Measurements from ENCODE around the gene CALCB.
A peak's percentile ranks its signal among the peaks of the same experiment; 100 is the strongest.

The CALCB gene

DNA sequence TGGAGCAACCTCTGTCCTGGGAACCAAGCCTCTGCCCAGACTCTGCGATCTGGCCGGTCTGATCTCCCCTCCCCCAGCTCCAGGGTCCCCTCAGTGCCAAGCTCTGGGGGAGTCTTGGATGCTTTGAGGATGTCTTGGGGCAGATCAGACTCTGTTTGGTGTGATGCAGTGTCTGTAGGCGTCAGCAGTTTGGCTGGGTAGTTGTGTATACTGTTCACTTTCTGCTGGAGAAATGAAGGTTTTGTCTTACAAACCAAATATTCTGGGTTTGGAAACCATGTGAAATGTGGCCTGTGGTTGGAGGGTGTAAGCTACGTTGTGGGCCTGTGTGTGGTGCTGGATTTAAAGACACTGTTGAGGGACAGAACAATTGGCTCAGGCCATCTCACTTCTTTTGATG is 46.0 kb downstream of the CALCB start:
- Mint-ChIP-seq H3K4me1 (ENCODE audit: low read depth) (peaks cover 48% of the 10 kb centered on the region), H3K27ac (peak overlapping the region; percentile 89), H3K4me3 (peak overlapping the region; percentile 17), H3K9me3 (peaks cover 3% of the 10 kb centered on the region), H3K36me3 (ENCODE audit: low read depth) (peaks cover 5% of the 10 kb centered on the region), H3K27me3 (ENCODE audit: low read depth) (peaks cover 45% of the 10 kb centered on the region)

DNA sequence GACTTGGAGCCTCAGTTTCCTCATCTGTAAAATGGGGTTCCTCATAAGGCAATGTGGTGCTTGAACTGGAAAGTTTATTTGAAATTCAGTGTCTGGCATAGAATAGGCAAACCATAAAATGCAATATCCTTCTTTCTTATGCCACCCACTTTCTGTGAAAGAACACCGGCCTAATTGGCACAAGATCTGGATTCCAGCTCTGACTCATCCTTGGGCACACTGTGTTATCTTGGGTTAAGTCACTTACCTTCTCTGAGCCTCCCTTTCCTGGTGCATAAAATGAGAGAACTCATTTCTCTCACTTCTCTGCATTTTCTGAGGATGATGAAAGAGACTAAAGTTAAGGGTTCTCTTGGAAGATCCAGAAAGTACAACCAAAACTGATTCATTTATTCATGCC is 46.4 kb downstream of the CALCB start:
- H3K27ac Mint-ChIP-seq = peak overlapping the region; percentile 89
- peaks cover 5% of the 10 kb centered on the region for H3K36me3 Mint-ChIP-seq (ENCODE audit: low read depth)
- H3K4me1 Mint-ChIP-seq (ENCODE audit: low read depth) = peaks cover 47% of the 10 kb centered on the region
- peaks cover 3% of the 10 kb centered on the region for H3K9me3 Mint-ChIP-seq
- peaks cover 48% of the 10 kb centered on the region for H3K27me3 Mint-ChIP-seq (ENCODE audit: low read depth)
- peak overlapping the region; percentile 17 for H3K4me3 Mint-ChIP-seq

DNA sequence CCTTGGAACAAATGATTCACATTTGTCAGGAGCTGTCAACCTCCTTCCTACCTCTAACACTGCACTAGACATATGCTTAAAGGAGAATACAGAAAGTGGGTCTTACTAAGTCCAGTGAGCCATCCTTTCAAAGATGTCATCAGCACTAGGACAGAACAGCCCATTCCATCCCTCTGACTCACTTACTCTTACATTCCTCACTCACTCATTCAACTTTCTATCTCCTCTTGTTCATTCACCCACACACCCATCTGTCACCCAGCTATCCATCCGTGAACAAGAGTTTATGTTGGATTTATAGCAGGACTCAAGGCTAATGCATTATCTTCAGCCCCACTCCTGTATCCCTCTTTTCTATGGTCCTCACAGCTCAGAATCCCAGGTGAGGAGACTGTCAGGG is 50.5 kb downstream of the CALCB start:
- Mint-ChIP-seq H3K4me3 (no peak overlapping the region), H3K27ac (no peak overlapping the region), H3K27me3 (ENCODE audit: low read depth) (peaks cover 54% of the 10 kb centered on the region), H3K9me3 (peaks cover 3% of the 10 kb centered on the region), H3K4me1 (ENCODE audit: low read depth) (peaks cover 17% of the 10 kb centered on the region), H3K36me3 (ENCODE audit: low read depth) (peaks cover 6% of the 10 kb centered on the region)

DNA sequence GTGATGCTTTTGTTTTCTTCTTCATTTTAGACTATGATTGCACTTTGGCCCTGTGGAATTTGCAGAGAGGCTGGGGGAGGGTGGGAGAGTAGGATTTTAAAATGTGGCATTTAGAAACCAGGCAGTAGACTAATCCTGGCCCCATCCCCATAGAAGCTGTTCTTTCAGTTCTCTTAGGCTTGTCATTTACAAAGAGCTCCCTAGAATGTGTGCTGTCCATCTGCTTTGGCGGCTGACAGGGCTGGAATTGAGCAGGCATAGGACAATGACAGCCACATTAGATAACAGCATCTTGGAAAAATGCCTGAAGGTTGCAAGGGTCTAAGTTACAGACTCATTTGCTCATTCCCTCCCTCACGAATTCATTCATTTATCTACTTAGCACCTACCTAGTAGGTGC is 51.1 kb downstream of the CALCB start:
- Mint-ChIP-seq H3K4me1 (ENCODE audit: low read depth) (peaks cover 12% of the 10 kb centered on the region), H3K27ac (no peak overlapping the region), H3K4me3 (no peak overlapping the region), H3K9me3 (peaks cover 3% of the 10 kb centered on the region), H3K27me3 (ENCODE audit: low read depth) (peaks cover 54% of the 10 kb centered on the region), H3K36me3 (ENCODE audit: low read depth) (peaks cover 6% of the 10 kb centered on the region)

DNA sequence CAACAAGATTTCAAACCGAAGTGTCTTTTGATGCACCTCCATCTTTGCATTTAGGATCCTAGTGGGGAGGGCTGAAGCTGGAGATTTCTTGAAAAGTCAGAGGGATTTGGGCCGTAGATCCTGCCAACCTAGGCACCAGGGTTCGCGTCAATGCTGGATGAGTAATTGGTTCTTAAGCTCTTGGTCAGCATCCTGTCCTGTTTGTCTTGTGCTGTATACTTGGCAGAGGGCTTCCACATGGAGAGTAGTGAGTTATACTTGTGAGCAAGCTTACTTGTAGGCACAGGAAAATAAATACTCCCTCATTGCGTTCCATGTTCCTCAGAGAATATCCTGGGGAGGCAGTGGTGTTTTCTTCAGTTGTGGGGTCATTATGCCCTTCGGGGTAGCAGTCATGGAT is 53.9 kb downstream of the CALCB start:
- Mint-ChIP-seq H3K4me3 (no peak overlapping the region), H3K27ac (no peak overlapping the region), H3K27me3 (ENCODE audit: low read depth) (peaks cover 69% of the 10 kb centered on the region), H3K36me3 (ENCODE audit: low read depth) (peaks cover 3% of the 10 kb centered on the region), H3K4me1 (ENCODE audit: low read depth) (peaks cover 1% of the 10 kb centered on the region), H3K9me3 (no peaks in the 10 kb centered on the region)
